Fibroblast of lung (primary cell): Measurements from ENCODE around the gene SUPT3H. TPM values are rescaled to one million over a fixed set of nuclear protein-coding genes. Genes with fewer than 3 reads are reported as not detected.

Experiments
- DNase-seq, 2 donors: peaks; one replicate each; pipeline versions ENCODE4 v3.0.0 to v3.0.0-alpha.2; 2010; ENCODE audit warnings: low read depth in 2 of 2
- H2AFZ ChIP-seq: 2 replicates; pipeline ENCODE4 v1.5.1; 2012; ENCODE audit warnings: low read length, control low read depth, inconsistent platforms
- H3K27ac ChIP-seq: 2 replicates; pipeline ENCODE4 v1.5.1; 2011; ENCODE audit warnings: low read length, control low read depth; ENCODE audit not compliant: insufficient read depth
- H3K27me3 ChIP-seq: 2 replicates; pipeline ENCODE4 v1.5.1; 2011; ENCODE audit warnings: mild to moderate bottlenecking, low read length; ENCODE audit not compliant: control insufficient read depth, insufficient read depth
- H3K36me3 ChIP-seq: 2 replicates; pipeline ENCODE4 v1.5.1; 2011; ENCODE audit warnings: low read length; ENCODE audit not compliant: control insufficient read depth, insufficient read depth
- H3K4me1 ChIP-seq: 2 replicates; pipeline ENCODE4 v1.5.1; 2011; ENCODE audit warnings: low read length; ENCODE audit not compliant: control insufficient read depth, insufficient read depth; ENCODE audit errors: extremely low read depth
- H3K4me2 ChIP-seq: 2 replicates; pipeline ENCODE4 v1.5.1; 2011; ENCODE audit warnings: low read length, control low read depth; ENCODE audit not compliant: insufficient read depth; ENCODE audit errors: extremely low read depth
- H3K4me3 ChIP-seq, 4 experiments: fragments of 200-600 bp in 1 of 4; sonication (generic) in 1 of 4; replicated peaks in 1 of 4; 2 replicates each; pipeline ENCODE4 v1.5.1; 2011 to 2016; ENCODE audit warnings: low read length in 4 of 4, low read depth in 3 of 4, mild to moderate bottlenecking in 3 of 4, control low read depth in 2 of 4, inconsistent platforms in 1 of 4, mixed read lengths in 1 of 4; ENCODE audit not compliant: insufficient read depth in 1 of 4; ENCODE audit errors: control extremely low read depth in 1 of 4
- H3K79me2 ChIP-seq: 2 replicates; pipeline ENCODE4 v1.5.1; 2012; ENCODE audit warnings: mild to moderate bottlenecking, low read length, inconsistent platforms; ENCODE audit not compliant: control insufficient read depth, insufficient read depth
- H3K9ac ChIP-seq: 2 replicates; pipeline ENCODE4 v1.5.1; 2011; ENCODE audit warnings: mild to moderate bottlenecking, low read length, control low read depth; ENCODE audit not compliant: insufficient read depth
- H3K9me3 ChIP-seq: 2 replicates; pipeline ENCODE4 v1.5.1; 2012; ENCODE audit warnings: low read depth, low read length; ENCODE audit not compliant: control insufficient read depth, insufficient read depth
- H4K20me1 ChIP-seq: 2 replicates; pipeline ENCODE4 v1.5.1; 2011; ENCODE audit warnings: low read length; ENCODE audit not compliant: control insufficient read depth, insufficient read depth; ENCODE audit errors: extremely low read depth
- CTCF ChIP-seq, 2 donors: IDR thresholded peaks in 1 of 2; conservative IDR thresholded peaks in 1 of 2; 1 replicate in 1 of 2; 2 replicates in 1 of 2; pipeline ENCODE4 v1.5.1; 2011 to 2012; ENCODE audit warnings: low read length in 2 of 2, control low read depth in 1 of 2, inconsistent platforms in 1 of 2, low read depth in 1 of 2, mild to moderate bottlenecking in 1 of 2
- EZH2 ChIP-seq: IDR thresholded peaks from 2 replicates; pipeline ENCODE4 v1.5.1; 2012; ENCODE audit warnings: low read length, control low read depth, mild to moderate bottlenecking; ENCODE audit errors: missing control alignments
- polyA plus RNA-seq, 2 donors: library from polyadenylated mRNA; depleted of rRNA in 1 of 2; stranded (reverse) in 1 of 2; unstranded in 1 of 2; fragments of >200 nt; gene quantifications; 2 replicates each; pipeline ENCODE4 v1.2.1, GENCODE V29; 2011 to 2012; ENCODE audit warnings: missing spikeins in 1 of 2
- total RNA-seq: library from RNA; depleted of rRNA; stranded (reverse); fragments of >200 nt; gene quantifications from 2 replicates; pipeline ENCODE4 v1.2.1, GENCODE V29; 2014

Gene SUPT3H
- total and polyA plus RNA-seq, 2 donors (not counting 1 experiment from before 2014, with no cell fraction given), result 8.3 to 8.5 TPM

- peak overlapping the region; percentile 67 for H2AFZ ChIP-seq
- peak overlapping the region; percentile 74 for H3K27ac ChIP-seq
- peaks cover 3% of the 10 kb centered on the region for H3K4me1 ChIP-seq
- DNase-seq, result peak in 1 of 2 donors; percentile 50
- TF ChIP-seq CTCF (conservative IDR thresholded peaks at IDR 0.05 in 1 of 2, IDR thresholded peaks at IDR 0.05 in 1 of 2; ENCODE audit: low read depth in 1 of 2, low read length in 2 of 2), result peak in 1 of 2 donors; percentile 4
- TF ChIP-seq EZH2, result no peak
- peak overlapping the region; percentile 84 to 90 (median 86) for H3K4me3 ChIP-seq
- H3K27me3 ChIP-seq, result no peaks in the 10 kb centered on the region
- H3K79me2 ChIP-seq, result peaks cover 46% of the 10 kb centered on the region
- H3K4me2 ChIP-seq, result peak overlapping the region; percentile 42
- H3K36me3 ChIP-seq, result no peaks in the 10 kb centered on the region
- no peaks in the 10 kb centered on the region for H4K20me1 ChIP-seq
- no peaks in the 10 kb centered on the region for H3K9me3 ChIP-seq
- peak overlapping the region; percentile 77 for H3K9ac ChIP-seq
Measured at GRCh38 chr6:45423824-45424450, 46.2 kb upstream of the SUPT3H start.

- H3K9ac ChIP-seq, result peak overlapping the region; percentile 77
- TF ChIP-seq EZH2, result no peak
- peak overlapping the region; percentile 84 to 90 (median 86) for H3K4me3 ChIP-seq
- H3K36me3 ChIP-seq, result no peaks in the 10 kb centered on the region
- H3K9me3 ChIP-seq, result no peaks in the 10 kb centered on the region
- DNase-seq, result no peak
- peak overlapping the region; percentile 74 for H3K27ac ChIP-seq
- no peaks in the 10 kb centered on the region for H4K20me1 ChIP-seq
- H3K27me3 ChIP-seq, result no peaks in the 10 kb centered on the region
- peaks cover 45% of the 10 kb centered on the region for H3K79me2 ChIP-seq
- peaks cover 3% of the 10 kb centered on the region for H3K4me1 ChIP-seq
- H3K4me2 ChIP-seq, result peak overlapping the region; percentile 42
- H2AFZ ChIP-seq, result peak overlapping the region; percentile 67
Measured at GRCh38 chr6:45423111-45423823, 45.5 kb upstream of the SUPT3H start.

- peaks cover 45% of the 10 kb centered on the region for H3K79me2 ChIP-seq
- peak overlapping the region; percentile 67 for H2AFZ ChIP-seq
- H3K27ac ChIP-seq, result peak overlapping the region; percentile 74
- no peaks in the 10 kb centered on the region for H3K27me3 ChIP-seq
- no peak for TF ChIP-seq CTCF (conservative IDR thresholded peaks at IDR 0.05 in 1 of 2, IDR thresholded peaks at IDR 0.05 in 1 of 2; ENCODE audit: low read depth in 1 of 2, low read length in 2 of 2)
- TF ChIP-seq EZH2, result no peak
- DNase-seq, result peak; percentile 69 to 72
- no peaks in the 10 kb centered on the region for H3K9me3 ChIP-seq
- H3K4me1 ChIP-seq, result peaks cover 3% of the 10 kb centered on the region
- no peaks in the 10 kb centered on the region for H4K20me1 ChIP-seq
- H3K4me3 ChIP-seq, result peak overlapping the region; percentile 84 to 90 (median 86)
- H3K4me2 ChIP-seq, result peak overlapping the region; percentile 42
- peak overlapping the region; percentile 77 for H3K9ac ChIP-seq
- no peaks in the 10 kb centered on the region for H3K36me3 ChIP-seq
Measured at GRCh38 chr6:45422503-45423110, 44.9 kb upstream of the SUPT3H start.
